Astrocyte (in vitro differentiated cells and primary cell): Measurements from ENCODE around the gene HSPA12B.

ENCODE experiments used
- EZH2 ChIP-seq: IDR thresholded peaks from 2 replicates; pipeline ENCODE4 v1.6.1; 2012; ENCODE audit warnings: mild to moderate bottlenecking, low read length, inconsistent platforms; ENCODE audit not compliant: insufficient read depth
- TF ChIP-seq, protein P1 (sequence below): IDR thresholded peaks from 2 replicates; pipeline ENCODE4 v1.5.1; 2011; ENCODE audit warnings: low read depth, mild to moderate bottlenecking, inconsistent platforms, low read length, moderate library complexity; ENCODE audit not compliant: insufficient read depth

GRCh38 chr20:3697588-3698305, 34.7 kb upstream of the HSPA12B start:
- TF ChIP-seq, protein P1, sequence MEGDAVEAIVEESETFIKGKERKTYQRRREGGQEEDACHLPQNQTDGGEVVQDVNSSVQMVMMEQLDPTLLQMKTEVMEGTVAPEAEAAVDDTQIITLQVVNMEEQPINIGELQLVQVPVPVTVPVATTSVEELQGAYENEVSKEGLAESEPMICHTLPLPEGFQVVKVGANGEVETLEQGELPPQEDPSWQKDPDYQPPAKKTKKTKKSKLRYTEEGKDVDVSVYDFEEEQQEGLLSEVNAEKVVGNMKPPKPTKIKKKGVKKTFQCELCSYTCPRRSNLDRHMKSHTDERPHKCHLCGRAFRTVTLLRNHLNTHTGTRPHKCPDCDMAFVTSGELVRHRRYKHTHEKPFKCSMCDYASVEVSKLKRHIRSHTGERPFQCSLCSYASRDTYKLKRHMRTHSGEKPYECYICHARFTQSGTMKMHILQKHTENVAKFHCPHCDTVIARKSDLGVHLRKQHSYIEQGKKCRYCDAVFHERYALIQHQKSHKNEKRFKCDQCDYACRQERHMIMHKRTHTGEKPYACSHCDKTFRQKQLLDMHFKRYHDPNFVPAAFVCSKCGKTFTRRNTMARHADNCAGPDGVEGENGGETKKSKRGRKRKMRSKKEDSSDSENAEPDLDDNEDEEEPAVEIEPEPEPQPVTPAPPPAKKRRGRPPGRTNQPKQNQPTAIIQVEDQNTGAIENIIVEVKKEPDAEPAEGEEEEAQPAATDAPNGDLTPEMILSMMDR, result no peak
- TF ChIP-seq EZH2, result no peak
